Common myeloid progenitor, CD34-positive (primary cell): ENCODE results near the gene NMD3.

Experiments
- CTCF ChIA-PET: fragments of 350-600 bp; sonication (Branson Sonifier 250); formaldehyde crosslinking; loops from one replicate; lab custom pipeline; 2021; ENCODE audit warnings: antibody characterized with exemption; lab: Charles Lee
- POLR2A ChIA-PET: fragments of 350-600 bp; sonication (Branson Sonifier 250); formaldehyde crosslinking; loops from one replicate; lab custom pipeline; 2021; ENCODE audit warnings: antibody characterized with exemption; lab: Charles Lee
- DNase-seq, 3 donors: peaks; one replicate each; pipeline versions ENCODE4 v3.0.0 to v3.0.0-alpha.2; 2013
- H3K27ac ChIP-seq, 2 experiments: 1 replicate in 1 of 2; 2 replicates in 1 of 2; pipeline ENCODE4 v1.7.0; 2013; ENCODE audit warnings: inconsistent platforms in 2 of 2, low read length in 2 of 2, mild to moderate bottlenecking in 2 of 2, low read depth in 1 of 2, moderate library complexity in 1 of 2; ENCODE audit not compliant: severe bottlenecking in 2 of 2, insufficient read depth in 1 of 2, poor library complexity in 1 of 2
- H3K27me3 ChIP-seq, 5 experiments: replicated peaks in 2 of 5; 1 replicate in 3 of 5; 2 replicates in 2 of 5; pipeline versions ENCODE4 v1.6.1 to v1.7.0; 2013; ENCODE audit warnings: low read length in 4 of 5, mild to moderate bottlenecking in 2 of 5, moderate library complexity in 2 of 5, inconsistent platforms in 1 of 5; ENCODE audit not compliant: insufficient read depth in 5 of 5, control insufficient read depth in 4 of 5
- H3K36me3 ChIP-seq, 4 experiments: 1 replicate in 2 of 4; 2 replicates in 2 of 4; pipeline versions ENCODE4 v1.6.1 to v1.7.0; 2013; ENCODE audit warnings: low read length in 3 of 4, control low read depth in 1 of 4, mild to moderate bottlenecking in 1 of 4; ENCODE audit not compliant: control insufficient read depth in 4 of 4, insufficient read depth in 4 of 4
- H3K4me1 ChIP-seq, 4 experiments: 1 replicate in 3 of 4; 2 replicates in 1 of 4; pipeline versions ENCODE4 v1.6.1 to v1.7.1; 2013; ENCODE audit warnings: low read length in 3 of 4, mild to moderate bottlenecking in 3 of 4, control low read depth in 1 of 4, inconsistent platforms in 1 of 4, moderate library complexity in 1 of 4; ENCODE audit not compliant: control insufficient read depth in 4 of 4, insufficient read depth in 4 of 4; ENCODE audit errors: control extremely low read depth in 1 of 4
- H3K4me3 ChIP-seq, 7 experiments: 1 replicate in 4 of 7; 2 replicates in 3 of 7; pipeline versions ENCODE4 v1.5.1 to v1.7.0; 2013; ENCODE audit warnings: mild to moderate bottlenecking in 7 of 7, low read length in 6 of 7, moderate library complexity in 6 of 7, inconsistent platforms in 2 of 7, low read depth in 2 of 7, control low read depth in 1 of 7; ENCODE audit not compliant: insufficient read depth in 4 of 7, control insufficient read depth in 1 of 7; ENCODE audit errors: extremely low read depth in 1 of 7
- H3K9me3 ChIP-seq, 5 experiments: 1 replicate in 4 of 5; 2 replicates in 1 of 5; pipeline versions ENCODE4 v1.6.1 to v1.7.1; 2013; ENCODE audit warnings: low read length in 4 of 5, mild to moderate bottlenecking in 2 of 5, inconsistent platforms in 1 of 5, low read depth in 1 of 5, moderate library complexity in 1 of 5; ENCODE audit not compliant: control insufficient read depth in 4 of 5, insufficient read depth in 2 of 5; ENCODE audit errors: control extremely low read depth in 1 of 5
- whole genome bisulfite sequencing: methylation state at CpG from one replicate; pipeline ENCODE4 v1.1.5; 2013; ENCODE audit not compliant: insufficient coverage; 5-methylcytosine and 5-hydroxymethylcytosine counted together

Gene NMD3

GRCh38 chr3:161250116-161250515, 29.0 kb downstream of the NMD3 start:
- no peaks in the 10 kb centered on the region for H3K4me1 ChIP-seq
- H3K9me3 ChIP-seq, result no peaks in the 10 kb centered on the region
- DNase-seq, result no peak
- ChIA-PET POLR2A (no interaction called here), CTCF (interaction anchor here (1.1 kb wide), 1 partner anchor 11 kb away, joined by 3 read pairs; no protein-coding TSS in a partner anchor)
- H3K27me3 ChIP-seq, result no peaks in the 10 kb centered on the region
- WGBS, result no CpG with 5 or more reads among the region's 1 CpG
- H3K4me3 ChIP-seq, result no peak overlapping the region
- peaks cover 19 to 70% (median 42%) of the 10 kb centered on the region in 4 experiments for H3K36me3 ChIP-seq
- H3K27ac ChIP-seq, result no peak overlapping the region

GRCh38 chr3:161251716-161252115, 30.6 kb downstream of the NMD3 start:
- Histone ChIP-seq H3K27ac (no peak overlapping the region), H3K4me3 (no peak overlapping the region), H3K36me3 (peaks cover 25 to 70% (median 41%) of the 10 kb centered on the region in 4 experiments), H3K4me1 (no peaks in the 10 kb centered on the region), H3K9me3 (no peaks in the 10 kb centered on the region), H3K27me3 (no peaks in the 10 kb centered on the region)
- ChIA-PET POLR2A (no interaction called here), CTCF (interaction anchor here (1.0 kb wide), 1 partner anchor 23 kb away, joined by 3 read pairs; no protein-coding TSS in a partner anchor)
- DNase-seq, result no peak
- WGBS, result 100% methylated on average over 1 of the region's 2 CpGs

GRCh38 chr3:161252143-161252542, 31.0 kb downstream of the NMD3 start:
- ChIA-PET CTCF (interaction anchor here (1.0 kb wide), 1 partner anchor 23 kb away, joined by 3 read pairs; no protein-coding TSS in a partner anchor), POLR2A (no interaction called here)
- no peak for DNase-seq
- Histone ChIP-seq H3K4me1 (no peaks in the 10 kb centered on the region), H3K9me3 (no peaks in the 10 kb centered on the region), H3K4me3 (no peak overlapping the region), H3K36me3 (peaks cover 23 to 70% (median 40%) of the 10 kb centered on the region in 4 experiments), H3K27ac (no peak overlapping the region), H3K27me3 (no peaks in the 10 kb centered on the region)
- WGBS, result no CpG with 5 or more reads among the region's 5 CpGs

- Histone ChIP-seq H3K4me3 (no peak overlapping the region), H3K36me3 (peaks cover 19 to 70% (median 36%) of the 10 kb centered on the region in 4 experiments), H3K9me3 (no peaks in the 10 kb centered on the region), H3K27me3 (no peaks in the 10 kb centered on the region), H3K4me1 (no peaks in the 10 kb centered on the region), H3K27ac (no peak overlapping the region)
- ChIA-PET CTCF (no interaction called here), POLR2A (no interaction called here)
- WGBS, result no CpG with 5 or more reads among the region's 1 CpG
- no peak for DNase-seq
These were observed 32.6 kb downstream of the NMD3 start for GRCh38 chr3:161253711-161254110.

GRCh38 chr3:161254861-161255260, 33.8 kb downstream of the NMD3 start:
- ChIA-PET CTCF (no interaction called here), POLR2A (no interaction called here)
- Histone ChIP-seq H3K9me3 (no peaks in the 10 kb centered on the region), H3K4me1 (no peaks in the 10 kb centered on the region), H3K27ac (no peak overlapping the region), H3K36me3 (peaks cover 16 to 62% (median 30%) of the 10 kb centered on the region in 4 experiments), H3K27me3 (no peaks in the 10 kb centered on the region), H3K4me3 (no peak overlapping the region)
- no CpG with 5 or more reads among the region's 1 CpG for WGBS
- DNase-seq, result no peak

GRCh38 chr3:161263057-161263456, 41.9 kb downstream of the NMD3 start:
- DNase-seq, result no peak
- H3K27ac ChIP-seq, result no peak overlapping the region
- peaks cover 0 to 6% (median 0%) of the 10 kb centered on the region in 5 experiments for H3K9me3 ChIP-seq
- no peaks in the 10 kb centered on the region for H3K27me3 ChIP-seq
- no peak overlapping the region for H3K4me3 ChIP-seq
- WGBS, result 67% methylated on average over 1 of the region's 3 CpGs
- CTCF ChIA-PET, result no interaction called here
- peaks cover 0 to 24% (median 6%) of the 10 kb centered on the region in 4 experiments for H3K36me3 ChIP-seq
- no peaks in the 10 kb centered on the region for H3K4me1 ChIP-seq
- POLR2A ChIA-PET, result no interaction called here

- POLR2A ChIA-PET, result no interaction called here
- peaks cover 0 to 16% (median 5%) of the 10 kb centered on the region in 4 experiments for H3K36me3 ChIP-seq
- no peaks in the 10 kb centered on the region for H3K4me1 ChIP-seq
- no peak overlapping the region for H3K4me3 ChIP-seq
- H3K27ac ChIP-seq, result no peak overlapping the region
- no peaks in the 10 kb centered on the region for H3K27me3 ChIP-seq
- peaks cover 0 to 6% (median 0%) of the 10 kb centered on the region in 5 experiments for H3K9me3 ChIP-seq
- no CpG with 5 or more reads among the region's 1 CpG for WGBS
- CTCF ChIA-PET, result no interaction called here
- no peak for DNase-seq
These were observed 43.7 kb downstream of the NMD3 start for GRCh38 chr3:161264852-161265251.
